Measurements from ENCODE around the gene MAPKAP1.
"Not testable (repeated sequence)": the region's sequence is repeated elsewhere in the genome, so short reads cannot be mapped to it uniquely, and the experiment has no call there.

Gene MAPKAP1

DNA sequence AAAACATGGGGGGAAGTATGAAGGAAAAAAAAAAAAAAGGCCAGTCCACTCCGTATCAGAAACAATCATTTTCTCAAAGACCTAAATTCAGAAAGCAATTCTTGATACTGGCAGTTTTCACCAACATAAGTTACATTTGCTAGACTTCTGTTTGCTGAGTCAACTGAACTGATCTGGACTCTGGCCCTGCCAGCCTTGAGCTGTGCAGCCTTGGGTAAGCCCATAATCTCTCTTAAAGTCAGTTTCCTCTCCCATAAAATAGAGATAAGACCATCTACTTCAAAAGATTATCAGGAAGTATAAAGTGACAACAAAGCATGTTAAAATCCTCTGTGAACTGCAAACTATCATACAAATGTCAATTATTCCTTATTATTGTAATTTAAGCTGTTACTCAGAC is 106.8 kb downstream of the MAPKAP1 start:
- DNase-seq: no peak

DNA sequence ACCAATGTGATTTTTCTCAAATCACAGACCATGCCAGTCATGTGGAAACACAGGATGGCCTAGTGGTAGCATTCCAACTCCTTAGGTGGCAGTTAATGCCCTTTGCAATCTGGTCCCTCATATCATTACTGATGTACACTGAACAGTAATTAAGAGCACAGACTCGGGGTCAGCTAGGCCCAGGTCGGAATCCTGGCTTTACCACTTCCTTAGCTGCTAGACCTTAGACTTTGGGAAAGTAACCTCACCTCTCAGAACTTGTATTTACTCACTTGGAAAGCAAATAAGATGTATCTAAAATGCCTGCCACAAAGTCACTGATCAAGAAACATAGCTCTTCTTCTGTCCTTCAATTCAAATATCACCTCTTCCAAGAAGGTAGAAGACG is 112.8 kb downstream of the MAPKAP1 start:
- no peak for DNase-seq

GRCh38 chr9:125593581-125594222 is 113.3 kb downstream of the MAPKAP1 start:
- DNase-seq: no peak

GRCh38 chr9:125591888-125592287 is 115.1 kb downstream of the MAPKAP1 start:
- no peak for DNase-seq

- DNase-seq: no peak
Measured at GRCh38 chr9:125591245-125591644, 115.8 kb downstream of the MAPKAP1 start.

- no peak for DNase-seq
Measured at GRCh38 chr9:125589287-125589686, 117.7 kb downstream of the MAPKAP1 start.

- no peak for DNase-seq
Measured at GRCh38 chr9:125587819-125588460, 119.1 kb downstream of the MAPKAP1 start.

DNA sequence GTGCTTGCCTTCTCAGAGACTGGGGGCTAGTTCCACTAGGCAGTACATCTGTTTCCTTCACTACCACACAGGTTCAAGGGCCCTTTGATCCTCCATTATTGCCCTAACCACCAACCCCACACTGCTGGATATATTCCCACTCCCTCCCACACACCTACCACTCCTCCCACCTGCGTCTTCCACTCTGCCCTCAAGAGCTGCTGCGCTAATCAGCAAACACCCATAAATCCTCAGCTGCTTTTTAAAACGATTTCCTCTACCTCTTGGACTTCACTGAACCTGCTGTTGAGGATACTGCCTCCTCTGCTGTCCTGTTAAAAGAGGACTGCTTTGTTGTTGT is 120.9 kb downstream of the MAPKAP1 start:
- DNase-seq: peak; percentile 20

GRCh38 chr9:125585503-125586171 is 121.4 kb downstream of the MAPKAP1 start:
- no peak for DNase-seq

DNA sequence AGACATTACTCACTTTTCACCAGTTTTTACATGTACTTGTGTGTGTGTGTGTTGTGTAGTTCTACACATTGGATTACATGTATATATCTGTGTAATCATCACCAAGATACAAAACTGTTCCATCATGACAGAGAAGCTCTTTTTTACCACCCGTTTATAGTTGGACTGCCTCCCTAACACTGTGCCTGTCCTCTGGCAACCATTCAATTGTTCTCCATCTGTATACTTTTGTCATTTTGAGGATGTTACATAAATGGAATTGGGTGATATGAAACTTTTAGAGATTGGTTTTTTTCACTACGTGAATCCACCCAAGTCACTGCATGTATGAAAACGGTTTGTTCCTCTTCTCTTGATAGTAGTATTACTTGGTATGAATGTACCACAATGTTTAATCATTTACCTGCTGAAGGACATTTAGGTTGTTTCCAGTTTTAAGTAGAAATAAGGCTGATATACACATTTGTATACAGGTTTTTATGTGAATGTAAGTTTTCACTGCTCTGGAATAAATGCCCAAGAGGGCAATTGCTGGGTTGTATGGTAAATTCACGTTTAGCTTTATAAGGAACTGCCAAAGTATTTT is 126.2 kb downstream of the MAPKAP1 start:
- no peak for DNase-seq

DNA sequence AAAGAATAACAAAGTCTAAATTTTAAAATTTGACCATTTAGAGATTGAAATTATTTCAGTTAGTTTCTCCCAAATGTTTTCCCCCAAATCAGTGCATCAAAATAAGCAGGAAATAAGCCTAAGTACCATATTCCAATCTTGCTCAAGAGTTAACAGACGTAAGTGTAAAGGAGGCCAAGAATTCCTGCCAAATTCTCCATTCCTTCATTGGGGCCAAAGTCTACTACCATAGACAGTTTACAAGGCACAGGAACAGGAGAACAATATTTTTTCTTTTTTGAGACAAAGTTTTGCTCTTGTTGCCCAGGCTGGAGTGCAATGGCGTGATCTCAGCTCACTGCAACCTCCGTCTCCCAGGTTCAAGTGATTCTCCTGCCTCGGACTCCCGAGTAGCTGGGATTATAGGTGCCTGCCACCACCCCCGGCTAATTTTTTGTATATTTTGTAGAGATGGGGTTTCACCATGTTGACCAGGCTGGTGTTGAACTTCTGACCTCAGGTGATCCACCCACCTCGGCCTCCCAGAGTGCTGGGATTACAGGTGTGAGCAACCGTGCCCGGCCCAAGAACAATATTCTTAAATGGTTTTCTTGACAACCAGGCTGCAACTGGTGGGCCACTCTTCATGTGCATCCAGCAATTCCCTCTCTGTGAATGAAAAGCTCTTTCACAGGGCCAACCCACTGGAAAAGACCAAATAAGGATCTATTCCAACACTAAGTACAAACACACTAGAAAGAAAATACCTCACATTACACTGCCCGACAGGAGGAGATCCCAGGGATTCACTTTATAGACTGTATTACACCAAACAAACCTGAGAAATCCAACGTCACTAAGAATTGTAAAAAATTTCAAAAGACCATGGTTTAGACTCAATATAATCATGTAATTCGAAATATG is 127.7 kb downstream of the MAPKAP1 start:
- no peak for DNase-seq

DNA sequence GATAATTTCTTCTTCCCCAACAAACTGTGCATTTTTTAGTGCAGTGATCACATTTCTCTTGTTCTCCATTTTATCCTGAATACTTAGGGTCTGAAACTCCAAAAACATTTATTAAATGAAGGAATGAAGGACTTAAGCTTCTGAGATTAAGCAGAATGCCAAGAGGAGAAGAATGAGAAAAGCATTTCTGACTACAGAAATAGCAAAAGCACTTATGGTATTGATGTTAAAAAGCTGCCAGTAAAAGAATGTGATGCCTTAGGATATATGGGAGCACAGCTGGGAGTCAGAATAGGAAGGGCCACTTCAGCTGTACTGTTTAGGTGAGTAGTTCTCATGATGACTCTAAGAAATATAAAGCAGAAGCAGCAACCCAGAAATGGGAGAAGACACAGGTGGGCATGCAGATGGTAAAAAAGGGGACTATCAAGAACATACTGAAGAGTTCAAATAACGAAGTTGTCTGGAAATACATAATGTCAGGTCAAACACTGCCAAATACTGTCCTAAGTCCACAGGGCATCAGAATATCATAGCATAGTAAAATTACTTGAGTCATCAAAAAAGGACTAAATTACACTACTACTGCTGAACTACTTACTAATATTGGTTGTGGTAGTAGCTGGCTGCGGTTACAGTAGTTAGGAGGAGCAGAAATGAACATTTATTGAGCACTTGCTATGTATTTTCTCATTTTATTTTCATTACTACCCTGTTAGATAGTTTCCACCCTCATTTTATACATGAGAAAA is 132.7 kb downstream of the MAPKAP1 start:
- no peak for DNase-seq

DNA sequence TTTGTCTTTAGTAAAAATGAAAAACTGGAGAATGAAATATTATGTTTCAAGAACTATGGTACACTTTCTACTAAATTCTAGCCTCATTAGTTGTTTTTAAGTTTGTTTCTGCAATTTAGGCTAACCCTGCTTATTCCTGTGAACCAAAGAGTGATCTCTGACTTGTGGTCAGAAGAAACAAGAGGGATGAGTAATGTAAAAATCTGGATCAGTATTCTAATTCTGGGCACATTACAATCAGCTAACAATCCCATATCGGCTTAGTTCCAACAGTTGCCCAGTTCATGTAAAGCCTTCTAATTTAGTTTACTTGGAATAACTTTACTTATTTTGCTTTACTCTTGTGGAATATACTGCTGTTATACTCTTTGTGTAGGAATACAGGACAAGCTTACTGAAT is 134.5 kb downstream of the MAPKAP1 start:
- not testable (repeated sequence) for DNase-seq

DNA sequence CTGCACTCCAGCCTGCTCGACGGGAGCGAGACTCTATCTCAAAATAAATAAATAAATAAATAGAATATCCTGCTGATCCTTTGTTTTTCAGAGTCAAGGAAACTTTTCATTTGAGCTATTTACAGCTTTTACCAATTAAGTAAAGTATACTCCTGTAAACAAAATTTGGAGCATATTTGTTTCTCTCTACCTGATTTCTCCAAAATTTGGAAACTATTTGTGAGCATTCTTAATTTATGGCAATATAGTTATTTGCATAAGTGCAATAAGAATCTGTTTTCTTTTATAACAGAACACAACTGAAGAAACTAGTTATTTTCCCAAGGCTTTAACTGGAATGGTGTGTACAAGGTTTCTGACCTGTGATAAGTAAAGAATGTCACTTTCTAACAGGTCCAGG is 135.2 kb downstream of the MAPKAP1 start:
- DNase-seq: not testable (repeated sequence)

GRCh38 chr9:125570246-125570645 is 136.8 kb downstream of the MAPKAP1 start:
- no peak for DNase-seq

GRCh38 chr9:125568621-125569020 is 138.4 kb downstream of the MAPKAP1 start:
- no peak for DNase-seq

DNA sequence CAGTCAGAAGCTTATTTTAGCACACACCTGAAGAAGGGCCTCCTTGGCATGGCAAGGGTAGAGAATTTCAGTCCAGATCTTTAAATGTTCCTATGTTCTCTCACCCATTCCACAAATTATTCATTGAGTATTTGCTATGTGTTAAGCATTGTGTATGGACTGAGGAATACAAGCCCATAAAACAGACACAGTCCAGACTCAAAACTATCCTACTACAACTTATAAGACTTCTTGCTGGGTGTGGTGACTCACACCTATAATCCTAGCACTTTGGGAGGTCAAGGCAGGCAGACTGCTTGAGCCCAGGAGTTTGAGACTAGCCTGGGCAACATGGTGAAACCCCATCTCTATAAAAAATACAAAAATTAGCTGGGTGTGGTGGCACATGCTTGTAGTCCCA is 141.0 kb downstream of the MAPKAP1 start:
- DNase-seq: not testable (repeated sequence)

GRCh38 chr9:125565126-125565525 is 141.9 kb downstream of the MAPKAP1 start:
- no peak for DNase-seq

- no peak for DNase-seq
Measured at GRCh38 chr9:125564631-125565030, 142.4 kb downstream of the MAPKAP1 start.

DNA sequence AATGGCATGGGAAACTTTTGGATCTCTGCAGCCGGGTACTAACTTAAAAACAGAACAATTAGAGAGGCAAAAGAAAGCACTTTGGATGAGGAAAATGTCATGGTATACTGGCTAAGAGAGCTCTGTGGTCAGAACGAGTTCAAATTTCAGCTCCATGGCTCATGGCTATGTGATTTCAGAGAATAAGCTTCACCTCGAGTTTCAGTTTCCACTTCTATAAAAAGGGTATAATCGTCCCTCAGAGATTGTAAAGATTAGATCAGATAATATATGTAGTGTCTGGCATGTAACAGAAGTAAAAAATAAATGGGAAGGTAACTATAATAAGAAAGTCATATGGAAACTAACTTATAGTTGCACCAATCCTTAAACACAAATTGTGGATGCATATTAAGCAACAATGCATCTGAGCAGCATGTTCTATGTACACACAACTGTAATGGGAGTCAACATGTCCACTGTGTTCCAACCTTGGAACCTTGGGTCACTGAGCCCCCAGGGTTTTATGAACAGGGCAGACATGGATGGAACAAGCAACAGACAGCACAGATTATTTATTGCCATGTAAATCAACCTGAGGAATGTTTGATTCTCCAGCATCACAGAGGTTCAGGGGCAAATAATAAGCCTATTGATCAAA is 145.4 kb downstream of the MAPKAP1 start:
- DNase-seq: no peak

GRCh38 chr9:125559894-125560293 is 147.1 kb downstream of the MAPKAP1 start:
- DNase-seq: no peak

GRCh38 chr9:125559194-125559593 is 147.8 kb downstream of the MAPKAP1 start:
- no peak for DNase-seq
